Vagina (tissue), 2 donors: ENCODE data around the gene REEP6. TPM values are rescaled to one million over a fixed set of nuclear protein-coding genes. Genes with fewer than 3 reads are reported as not detected.

Experiments used
- DNase-seq, 2 donors: peaks; one replicate each; pipeline ENCODE4 v3.0.0-alpha.2; 2017; ENCODE audit errors: extremely low spot score in 2 of 2
- H3K27ac ChIP-seq: fragments of 200-600 bp; sonication (generic); one replicate; pipeline ENCODE4 v1.5.1; 2019
- H3K27me3 ChIP-seq: fragments of 200-600 bp; sonication (generic); one replicate; pipeline ENCODE4 v1.5.1; 2019
- H3K36me3 ChIP-seq, 2 donors: fragments of 200-600 bp; sonication (generic); one replicate each; pipeline ENCODE4 v1.5.1; 2017 to 2019
- H3K4me1 ChIP-seq: fragments of 200-600 bp; sonication (generic); one replicate; pipeline ENCODE4 v1.5.1; 2019
- H3K4me3 ChIP-seq, 2 donors: fragments of 200-600 bp; sonication (generic); 1 replicate in 1 of 2; 2 replicates in 1 of 2; pipeline ENCODE4 v1.5.1; 2016 to 2019
- H3K9me3 ChIP-seq: fragments of 200-600 bp; sonication (generic); one replicate; pipeline ENCODE4 v1.5.1; 2019
- CTCF ChIP-seq, 3 experiments: fragments of 450-650 bp in 2 of 3; fragments of 200-600 bp in 1 of 3; sonication (generic) in 1 of 3; IDR thresholded peaks; one replicate each; pipeline ENCODE4 v1.5.1; 2017 to 2019; ENCODE audit warnings: antibody characterized with exemption in 3 of 3, mild to moderate bottlenecking in 2 of 3, moderate library complexity in 2 of 3
- POLR2A ChIP-seq, 2 donors: fragments of 450-650 bp; IDR thresholded peaks; one replicate each; pipeline ENCODE4 v1.6.1; 2017; ENCODE audit warnings: antibody characterized with exemption in 2 of 2, mild to moderate bottlenecking in 2 of 2, moderate library complexity in 2 of 2
- POLR2AphosphoS5 ChIP-seq, 2 donors: sonication (generic); formaldehyde crosslinking; IDR thresholded peaks; one replicate each; pipeline ENCODE4 v1.9.0; 2017; ENCODE audit warnings: antibody characterized with exemption in 2 of 2, mild to moderate bottlenecking in 2 of 2, low read depth in 1 of 2; ENCODE audit not compliant: insufficient read depth in 1 of 2
- intact Hi-C: fragments of 100-400 bp; cut with DNase I; formaldehyde crosslinking; loops from one replicate; pipeline ENCODE4 v1.15.1; 2023
- total RNA-seq: library from RNA; depleted of rRNA; stranded (reverse); fragments of >200 nt; gene quantifications from one replicate; pipeline ENCODE4 v1.2.3, GENCODE V29; 2016

The REEP6 gene
- total RNA-seq, 1 donor from 2014 or later = 6.1 TPM

- H3K4me1 ChIP-seq = peaks cover 29% of the 10 kb centered on the region
- H3K36me3 ChIP-seq = no peaks in the 10 kb centered on the region
- TF ChIP-seq POLR2A (IDR thresholded peaks at IDR 0.05) (no peak), CTCF (IDR thresholded peaks at IDR 0.05) (no peak), POLR2AphosphoS5 (IDR thresholded peaks at IDR 0.05; ENCODE audit: insufficient read depth in 1 of 2, low read depth in 1 of 2) (no peak)
- DNase-seq = no peak
- peaks cover 10% of the 10 kb centered on the region for H3K27me3 ChIP-seq
- intact Hi-C loops = no loop called here
- H3K9me3 ChIP-seq = no peaks in the 10 kb centered on the region
- no peak overlapping the region for H3K27ac ChIP-seq
- no peak overlapping the region for H3K4me3 ChIP-seq
Observed at GRCh38 chr19:1457892-1458291, 33.1 kb upstream of the REEP6 start.

GRCh38 chr19:1459479-1459878, 31.5 kb upstream of the REEP6 start:
- H3K4me1 ChIP-seq = peaks cover 18% of the 10 kb centered on the region
- intact Hi-C loops = no loop called here

GRCh38 chr19:1460033-1460995, 30.7 kb upstream of the REEP6 start:
- Histone ChIP-seq H3K4me3 (no peak overlapping the region), H3K27ac (no peak overlapping the region), H3K4me1 (peaks cover 14% of the 10 kb centered on the region), H3K27me3 (peaks cover 5% of the 10 kb centered on the region), H3K36me3 (no peaks in the 10 kb centered on the region), H3K9me3 (no peaks in the 10 kb centered on the region)
- no peak for TF ChIP-seq POLR2AphosphoS5 (IDR thresholded peaks at IDR 0.05; ENCODE audit: insufficient read depth in 1 of 2, low read depth in 1 of 2)
- TF ChIP-seq POLR2A (IDR thresholded peaks at IDR 0.05) = no peak
- no peak for TF ChIP-seq CTCF (IDR thresholded peaks at IDR 0.05)
- no peak for DNase-seq
- intact Hi-C loops = no loop called here

More at GRCh38 chr19:1459479-1459878, 31.5 kb upstream of the REEP6 start:
- no peak overlapping the region for H3K27ac ChIP-seq
- no peak overlapping the region for H3K4me3 ChIP-seq
- TF ChIP-seq CTCF (IDR thresholded peaks at IDR 0.05) = no peak
- no peak for TF ChIP-seq POLR2AphosphoS5 (IDR thresholded peaks at IDR 0.05; ENCODE audit: insufficient read depth in 1 of 2, low read depth in 1 of 2)
- TF ChIP-seq POLR2A (IDR thresholded peaks at IDR 0.05) = no peak
- H3K27me3 ChIP-seq = peaks cover 5% of the 10 kb centered on the region
- no peak for DNase-seq
- H3K36me3 ChIP-seq = no peaks in the 10 kb centered on the region
- no peaks in the 10 kb centered on the region for H3K9me3 ChIP-seq

GRCh38 chr19:1461862-1462261, 29.1 kb upstream of the REEP6 start:
- no peak for DNase-seq
- Histone ChIP-seq H3K27me3 (no peaks in the 10 kb centered on the region), H3K9me3 (no peaks in the 10 kb centered on the region), H3K27ac (no peak overlapping the region), H3K36me3 (no peaks in the 10 kb centered on the region), H3K4me3 (no peak overlapping the region), H3K4me1 (peaks cover 15% of the 10 kb centered on the region)
- TF ChIP-seq POLR2A (IDR thresholded peaks at IDR 0.05) (no peak), CTCF (IDR thresholded peaks at IDR 0.05) (no peak), POLR2AphosphoS5 (IDR thresholded peaks at IDR 0.05; ENCODE audit: insufficient read depth in 1 of 2, low read depth in 1 of 2) (no peak)
- intact Hi-C loops = no loop called here
